Lung (tissue), 12 donors: ENCODE results near the gene SART3. TPM values are rescaled to one million over a fixed set of nuclear protein-coding genes. Genes with fewer than 3 reads are reported as not detected.
A peak's percentile ranks its signal among the peaks of the same experiment; 100 is the strongest.

ENCODE experiments used
- ATAC-seq: fragments of 200-7000 bp; cut with Tn5 transposase; one replicate; pipeline ENCODE4 v1.9.1; 2020; ENCODE audit warnings: moderate number of reproducible peaks; ENCODE audit not compliant: insufficient read depth, low FRiP score
- DNase-seq, 3 donors: peaks; one replicate each; pipeline ENCODE4 v3.0.0-alpha.2; 2013 to 2017
- H3K27ac ChIP-seq, 2 donors: one replicate each; pipeline ENCODE4 v1.5.1; 2013; ENCODE audit warnings: mild to moderate bottlenecking in 2 of 2, moderate library complexity in 2 of 2, control low read depth in 1 of 2, inconsistent platforms in 1 of 2, low read depth in 1 of 2, low read length in 1 of 2
- H3K27me3 ChIP-seq, 3 donors: one replicate each; pipeline ENCODE4 v1.5.1; 2013; ENCODE audit warnings: low read length in 2 of 3; ENCODE audit not compliant: control insufficient read depth in 3 of 3, insufficient read depth in 3 of 3
- H3K36me3 ChIP-seq, 4 donors: one replicate each; pipeline ENCODE4 v1.5.1; 2013; ENCODE audit warnings: low read length in 4 of 4, mild to moderate bottlenecking in 1 of 4, moderate library complexity in 1 of 4; ENCODE audit not compliant: control insufficient read depth in 4 of 4, insufficient read depth in 4 of 4
- H3K4me1 ChIP-seq, 5 donors: one replicate each; pipeline ENCODE4 v1.5.1; 2013; ENCODE audit warnings: low read length in 5 of 5, mild to moderate bottlenecking in 2 of 5, moderate library complexity in 1 of 5; ENCODE audit not compliant: control insufficient read depth in 5 of 5, insufficient read depth in 5 of 5
- H3K4me3 ChIP-seq: one replicate; pipeline ENCODE4 v1.5.1; 2013; ENCODE audit warnings: mild to moderate bottlenecking, control low read depth, moderate library complexity
- H3K9ac ChIP-seq, 2 donors: one replicate each; pipeline ENCODE4 v1.5.1; 2013; ENCODE audit warnings: low read length in 2 of 2, control low read depth in 1 of 2; ENCODE audit not compliant: insufficient read depth in 1 of 2
- H3K9me3 ChIP-seq, 4 donors: one replicate each; pipeline ENCODE4 v1.5.1; 2013; ENCODE audit warnings: low read length in 3 of 4, mild to moderate bottlenecking in 1 of 4, moderate library complexity in 1 of 4; ENCODE audit not compliant: control insufficient read depth in 4 of 4, insufficient read depth in 3 of 4
- CTCF ChIP-seq: IDR thresholded peaks from 2 replicates; pipeline ENCODE4 v1.5.1; 2012; ENCODE audit warnings: mild to moderate bottlenecking; ENCODE audit errors: control extremely low read depth, extremely low read depth
- WGBS, 2 donors: extraction: QIAGEN DNeasy Blood & Tissue Kit; methylation state at CpG; one replicate each; pipeline ENCODE4 v1.1.7; 2013; 5-methylcytosine and 5-hydroxymethylcytosine counted together
- polyA plus RNA-seq, 2 donors: library from polyadenylated mRNA; stranded (reverse); fragments of 200-250 nt; gene quantifications; one replicate each; pipeline ENCODE4 v1.2.1, GENCODE V29; 2013
- total RNA-seq, 2 donors: library from RNA; depleted of rRNA in 1 of 2; stranded (reverse); fragments of >200 nt in 1 of 2; gene quantifications; one replicate each; pipeline ENCODE4 v1.2.1, GENCODE V29; 2014 to 2021
- donor health status: control.
- donor health status: control.
- donor health status: Bipolar disorder and iron deficiency.
- donor health status: healthy.
- donor health status: DM: yes; HTN: yes; CAD: no.

SART3 gene
- total and polyA plus RNA-seq, 4 donors, result 12.2 to 107 (median 34.9) TPM

GRCh38 chr12:108599541-108599940 lies 38.6 kb upstream of the SART3 start:
- Histone ChIP-seq H3K4me3 (no peak overlapping the region), H3K36me3 (peaks cover 0 to 5% (median 0%) of the 10 kb centered on the region in 4 donors), H3K9me3 (no peaks in the 10 kb centered on the region), H3K9ac (no peak overlapping the region), H3K27ac (no peak overlapping the region), H3K4me1 (peaks cover 0 to 23% (median 10%) of the 10 kb centered on the region in 5 donors), H3K27me3 (no peaks in the 10 kb centered on the region)
- WGBS, 2 donors, result 79 to 90% methylated on average over 6 of the region's 6 CpGs
- TF ChIP-seq CTCF, result no peak
- ATAC-seq, result no peak
- no peak for DNase-seq

GRCh38 chr12:108598553-108599250 lies 37.7 kb upstream of the SART3 start:
- WGBS, 2 donors, result 92 to 94% methylated on average over 11 of the region's 11 CpGs
- peaks cover 0 to 5% (median 0%) of the 10 kb centered on the region in 4 donors for H3K36me3 ChIP-seq
- H3K4me3 ChIP-seq, result no peak overlapping the region
- no peak for TF ChIP-seq CTCF
- DNase-seq (no peak), ATAC-seq (no peak)
- peak overlapping the region in 1 of 2 donors; percentile 9 for H3K27ac ChIP-seq
- peaks cover 0 to 23% (median 10%) of the 10 kb centered on the region in 5 donors for H3K4me1 ChIP-seq
- H3K9ac ChIP-seq, result peak overlapping the region in 1 of 2 donors; percentile 37
- no peaks in the 10 kb centered on the region for H3K9me3 ChIP-seq
- H3K27me3 ChIP-seq, result no peaks in the 10 kb centered on the region

GRCh38 chr12:108597559-108598471 lies 36.8 kb upstream of the SART3 start, which contains the start of gene TMEM119:
TSS of gene TMEM119 (minus strand) at chr12:108598084. CDS start at chr12:108592383, 5,701 bp downstream.
- Histone ChIP-seq H3K9me3 (no peaks in the 10 kb centered on the region), H3K9ac (peak within 1 kb of the TSS; percentile 39 to 88), H3K27ac (peak within 1 kb of the TSS in 1 of 2 donors; percentile 22), H3K27me3 (no peaks in the 10 kb centered on the region), H3K36me3 (peaks cover 0 to 5% (median 0%) of the 10 kb centered on the region in 4 donors), H3K4me1 (peaks cover 0 to 23% (median 10%) of the 10 kb centered on the region in 5 donors), H3K4me3 (peak within 1 kb of the TSS; percentile 18)
- ATAC-seq (peak; percentile 28), DNase-seq (peak; percentile 87 to 94 (median 88))
- TF ChIP-seq CTCF, result no peak
- WGBS, 2 donors, result 39 to 49% methylated on average over 24 to 27 of the region's 27 CpGs
